Loucy (cell line): ENCODE results near the gene PCBP2.

Source experiments
- H2AFZ ChIP-seq: fragments of 200-600 bp; sonication (generic); 2 replicates; pipeline ENCODE4 v1.6.0; 2016; ENCODE audit warnings: antibody characterized with exemption, mild to moderate bottlenecking, low read length, moderate library complexity
- H3F3A ChIP-seq: fragments of 200-600 bp; 2 replicates; pipeline ENCODE4 v1.6.0; 2016; ENCODE audit warnings: antibody characterized with exemption, low read depth, mild to moderate bottlenecking
- H3K27me3 ChIP-seq: fragments of 200-600 bp; sonication (generic); 2 replicates; pipeline ENCODE4 v1.6.1; 2014; ENCODE audit warnings: low read length, mild to moderate bottlenecking; ENCODE audit not compliant: insufficient read depth, poor library complexity, severe bottlenecking
- H3K36me3 ChIP-seq: fragments of 200-600 bp; sonication (generic); 2 replicates; pipeline ENCODE4 v1.6.1; 2016; ENCODE audit warnings: low read length; ENCODE audit not compliant: insufficient read depth
- H3K4me1 ChIP-seq: fragments of 200-600 bp; sonication (generic); 2 replicates; pipeline ENCODE4 v1.5.1; 2014; ENCODE audit warnings: low read length, mild to moderate bottlenecking; ENCODE audit not compliant: insufficient read depth, poor library complexity, severe bottlenecking
- H3K4me2 ChIP-seq: fragments of 200-600 bp; sonication (generic); 2 replicates; pipeline ENCODE4 v1.6.0; 2014; ENCODE audit warnings: antibody characterized with exemption, low read length, low read depth, mild to moderate bottlenecking; ENCODE audit not compliant: poor library complexity, severe bottlenecking
- H3K4me3 ChIP-seq: fragments of 200-600 bp; sonication (generic); 2 replicates; pipeline ENCODE4 v1.5.1; 2014; ENCODE audit warnings: low read length, mild to moderate bottlenecking, mixed read lengths; ENCODE audit not compliant: poor library complexity, severe bottlenecking
- H3K79me2 ChIP-seq: fragments of 200-600 bp; sonication (generic); 2 replicates; pipeline ENCODE4 v1.6.1; 2014; ENCODE audit warnings: low read length; ENCODE audit not compliant: insufficient read depth
- H3K9ac ChIP-seq: fragments of 200-600 bp; sonication (generic); 2 replicates; pipeline ENCODE4 v1.6.0; 2014; ENCODE audit warnings: mild to moderate bottlenecking, low read depth, low read length, moderate library complexity; ENCODE audit not compliant: poor library complexity, severe bottlenecking
- H3K9me2 ChIP-seq: fragments of 200-600 bp; sonication (generic); replicated peaks from 2 replicates; pipeline ENCODE4 v1.6.1; 2016; ENCODE audit warnings: low read depth, low read length, mixed read lengths
- H3K9me3 ChIP-seq: fragments of 200-600 bp; sonication (generic); 2 replicates; pipeline ENCODE4 v1.6.1; 2014; ENCODE audit warnings: mild to moderate bottlenecking, antibody characterized with exemption, low read length, low read depth; ENCODE audit not compliant: insufficient read depth
- H4K20me1 ChIP-seq: fragments of 200-600 bp; sonication (generic); 2 replicates; pipeline ENCODE4 v1.6.0; 2014; ENCODE audit warnings: antibody characterized with exemption, low read length, mild to moderate bottlenecking; ENCODE audit not compliant: insufficient read depth, poor library complexity, severe bottlenecking
- CTCF ChIP-seq: fragments of 200-600 bp; sonication (generic); conservative IDR thresholded peaks from 2 replicates; pipeline ENCODE4 v1.5.1; 2014; ENCODE audit warnings: mild to moderate bottlenecking, antibody characterized with exemption, low read length
- EZH2phosphoT487 ChIP-seq: fragments of 200-600 bp; IDR thresholded peaks from 2 replicates; pipeline ENCODE4 v1.6.1; 2018; ENCODE audit warnings: antibody characterized with exemption, mild to moderate bottlenecking, moderate library complexity, borderline replicate concordance

PCBP2 gene

GRCh38 chr12:53505086-53505485 is 53.2 kb downstream of the PCBP2 start:
- no peak overlapping the region for H3K9ac ChIP-seq

GRCh38 chr12:53505555-53506449 is 53.9 kb downstream of the PCBP2 start:
- H3K9me2 ChIP-seq = no peaks in the 10 kb centered on the region
- H4K20me1 ChIP-seq = no peaks in the 10 kb centered on the region
- H3K79me2 ChIP-seq = peaks cover 23% of the 10 kb centered on the region
- H2AFZ ChIP-seq = no peak overlapping the region
- H3K4me1 ChIP-seq = peaks cover 17% of the 10 kb centered on the region
- TF ChIP-seq EZH2phosphoT487 (no peak), CTCF (no peak)
- H3K9me3 ChIP-seq = no peaks in the 10 kb centered on the region
- no peak overlapping the region for H3K4me2 ChIP-seq
- H3K36me3 ChIP-seq = no peaks in the 10 kb centered on the region; the same call in 1 of the 2 replicates
- no peaks in the 10 kb centered on the region for H3K27me3 ChIP-seq
- H3F3A ChIP-seq = no peaks in the 10 kb centered on the region
- H3K4me3 ChIP-seq = no peak overlapping the region
- no peak overlapping the region for H3K9ac ChIP-seq

More at GRCh38 chr12:53505086-53505485, 53.2 kb downstream of the PCBP2 start:
- Histone ChIP-seq H3K79me2 (peaks cover 23% of the 10 kb centered on the region), H3F3A (no peaks in the 10 kb centered on the region), H3K4me2 (no peak overlapping the region), H3K4me1 (peaks cover 21% of the 10 kb centered on the region), H3K4me3 (no peak overlapping the region), H4K20me1 (no peaks in the 10 kb centered on the region), H3K27me3 (no peaks in the 10 kb centered on the region), H3K9me2 (no peaks in the 10 kb centered on the region), H2AFZ (no peak overlapping the region), H3K9me3 (no peaks in the 10 kb centered on the region), H3K36me3 (no peaks in the 10 kb centered on the region; the same call in 1 of the 2 replicates)
- TF ChIP-seq CTCF = no peak
- TF ChIP-seq EZH2phosphoT487 = no peak

- Histone ChIP-seq H3K4me1 (peaks cover 17% of the 10 kb centered on the region), H3K79me2 (peaks cover 23% of the 10 kb centered on the region), H3K9ac (no peak overlapping the region), H3K4me2 (no peak overlapping the region), H3K9me2 (no peaks in the 10 kb centered on the region), H4K20me1 (no peaks in the 10 kb centered on the region), H3F3A (no peaks in the 10 kb centered on the region), H3K9me3 (no peaks in the 10 kb centered on the region), H3K27me3 (no peaks in the 10 kb centered on the region), H3K36me3 (no peaks in the 10 kb centered on the region; the same call in 1 of the 2 replicates), H3K4me3 (no peak overlapping the region), H2AFZ (no peak overlapping the region)
- no peak for TF ChIP-seq EZH2phosphoT487
- no peak for TF ChIP-seq CTCF
Observed at GRCh38 chr12:53506450-53506785, 54.5 kb downstream of the PCBP2 start.
